DND-41 (cell line): ENCODE measurements around the gene GPX5.
"Not testable (repeated sequence)": the region's sequence is repeated elsewhere in the genome, so short reads cannot be mapped to it uniquely, and the experiment has no call there.

Experiments used
- ATAC-seq: fragments of 200-7000 bp; cut with Tn5 transposase; 3 replicates; pipeline ENCODE4 v1.9.1; 2021; ENCODE audit warnings: low read depth; ENCODE audit not compliant: insufficient read depth
- DNase-seq: peaks from one replicate; pipeline ENCODE4 v3.0.0-alpha.2; 2020
- H2AFZ ChIP-seq: 2 replicates; pipeline ENCODE4 v1.6.0; 2012; ENCODE audit warnings: low read depth, low read length
- H3K27ac ChIP-seq: 2 replicates; pipeline ENCODE4 v1.5.1; 2012; ENCODE audit warnings: low read length, inconsistent platforms
- H3K27me3 ChIP-seq: fragments of 200-600 bp; sonication (generic); 2 replicates; pipeline ENCODE4 v1.6.0; 2012; ENCODE audit warnings: low read length, mild to moderate bottlenecking, inconsistent platforms; ENCODE audit not compliant: insufficient read depth, poor library complexity
- H3K36me3 ChIP-seq: 2 replicates; pipeline ENCODE4 v1.5.1; 2012; ENCODE audit warnings: low read length, inconsistent platforms; ENCODE audit not compliant: insufficient read depth
- H3K4me1 ChIP-seq: 2 replicates; pipeline ENCODE4 v1.5.1; 2012; ENCODE audit warnings: mild to moderate bottlenecking, low read length; ENCODE audit not compliant: insufficient read depth
- H3K4me2 ChIP-seq: 2 replicates; pipeline ENCODE4 v1.6.0; 2012; ENCODE audit warnings: mild to moderate bottlenecking, moderate library complexity, low read length, inconsistent platforms; ENCODE audit not compliant: insufficient read depth
- H3K4me3 ChIP-seq, 2 experiments: fragments of 200-600 bp in 1 of 2; shearing (Covaris generic) in 1 of 2; 2 replicates each; pipeline ENCODE4 v1.5.1; 2012 to 2016; ENCODE audit warnings: inconsistent platforms in 2 of 2, low read length in 2 of 2, mild to moderate bottlenecking in 2 of 2, low read depth in 1 of 2, moderate library complexity in 1 of 2
- H3K79me2 ChIP-seq: 2 replicates; pipeline ENCODE4 v1.6.0; 2012; ENCODE audit warnings: low read length, inconsistent platforms; ENCODE audit not compliant: insufficient read depth
- H3K9ac ChIP-seq: 2 replicates; pipeline ENCODE4 v1.6.0; 2012; ENCODE audit warnings: low read depth, mild to moderate bottlenecking, inconsistent platforms, low read length, moderate library complexity
- H3K9me3 ChIP-seq: 2 replicates; pipeline ENCODE4 v1.5.1; 2012; ENCODE audit warnings: low read length, moderate library complexity, mild to moderate bottlenecking, inconsistent platforms; ENCODE audit not compliant: insufficient read depth, severe bottlenecking
- H4K20me1 ChIP-seq: 2 replicates; pipeline ENCODE4 v1.6.0; 2012; ENCODE audit warnings: low read length; ENCODE audit not compliant: insufficient read depth
- CTCF ChIP-seq: IDR thresholded peaks from 2 replicates; pipeline ENCODE4 v1.5.1; 2012; ENCODE audit warnings: borderline replicate concordance, low read length, moderate library complexity, mild to moderate bottlenecking; ENCODE audit not compliant: poor library complexity, severe bottlenecking; ENCODE audit errors: extremely low read depth
- EZH2 ChIP-seq: IDR thresholded peaks from 3 replicates; pipeline ENCODE4 v1.6.1; 2012; ENCODE audit warnings: borderline replicate concordance, low read depth, mild to moderate bottlenecking, moderate library complexity, low read length, inconsistent platforms; ENCODE audit not compliant: severe bottlenecking

GPX5 gene

GRCh38 chr6:28506807-28507475, 18.7 kb upstream of the GPX5 start:
- DNase-seq (no peak), ATAC-seq (no peak)
- Histone ChIP-seq H3K4me1 (no peaks in the 10 kb centered on the region), H4K20me1 (no peaks in the 10 kb centered on the region), H3K79me2 (no peaks in the 10 kb centered on the region), H3K9ac (no peak overlapping the region), H3K27ac (no peak overlapping the region), H2AFZ (no peak overlapping the region), H3K9me3 (no peaks in the 10 kb centered on the region), H3K27me3 (no peaks in the 10 kb centered on the region), H3K36me3 (no peaks in the 10 kb centered on the region), H3K4me3 (no peak overlapping the region), H3K4me2 (no peak overlapping the region)
- TF ChIP-seq CTCF: no peak
- TF ChIP-seq EZH2: no peak

- H4K20me1 ChIP-seq: no peaks in the 10 kb centered on the region
- H3K4me1 ChIP-seq: no peaks in the 10 kb centered on the region
- H3K27ac ChIP-seq: no peak overlapping the region
- H3K36me3 ChIP-seq: no peaks in the 10 kb centered on the region
- H3K27me3 ChIP-seq: peaks cover 6% of the 10 kb centered on the region
- H2AFZ ChIP-seq: no peak overlapping the region
- TF ChIP-seq CTCF (no peak), EZH2 (no peak)
- no peak overlapping the region for H3K4me2 ChIP-seq
- H3K79me2 ChIP-seq: no peaks in the 10 kb centered on the region
- H3K9ac ChIP-seq: no peak overlapping the region
- DNase-seq: no peak
- H3K9me3 ChIP-seq: no peaks in the 10 kb centered on the region
- no peak for ATAC-seq
- H3K4me3 ChIP-seq: no peak overlapping the region
Observed at GRCh38 chr6:28511628-28512300, 13.9 kb upstream of the GPX5 start.

GRCh38 chr6:28512387-28512786, 13.3 kb upstream of the GPX5 start:
- H3K9me3 ChIP-seq, H3K79me2 ChIP-seq, DNase-seq, ATAC-seq, H3K4me2 ChIP-seq, H3K4me3 ChIP-seq, H3K36me3 ChIP-seq, H3K4me1 ChIP-seq, H3K9ac ChIP-seq, H4K20me1 ChIP-seq, H2AFZ ChIP-seq, H3K27ac ChIP-seq: not testable (repeated sequence)
- peaks cover 11% of the 10 kb centered on the region for H3K27me3 ChIP-seq

- no peak for ATAC-seq
- H3K9ac ChIP-seq: no peak within 1 kb of the TSS
- no peak for TF ChIP-seq EZH2
- TF ChIP-seq CTCF: no peak
- no peak within 1 kb of the TSS for H3K4me3 ChIP-seq
- no peak for DNase-seq
- H3K79me2 ChIP-seq: no peaks in the 10 kb centered on the region
- no peak within 1 kb of the TSS for H3K4me2 ChIP-seq
- H3K36me3 ChIP-seq: no peaks in the 10 kb centered on the region
- H2AFZ ChIP-seq: no peak within 1 kb of the TSS
- H4K20me1 ChIP-seq: no peaks in the 10 kb centered on the region
- H3K27ac ChIP-seq: no peak within 1 kb of the TSS
- peaks cover 23% of the 10 kb centered on the region for H3K27me3 ChIP-seq
- no peaks in the 10 kb centered on the region for H3K4me1 ChIP-seq
- H3K9me3 ChIP-seq: no peaks in the 10 kb centered on the region
Observed at GRCh38 chr6:28515676-28516075, 10.0 kb upstream of the GPX5 start, which contains the start of gene GPX6. GPX6 (minus strand) TSS chr6:28515793; CDS start chr6:28515743, 50 bp downstream.
